T-helper 9 cell (primary cell): ENCODE results near the gene KIAA1217.
"Not testable (repeated sequence)": the region's sequence is repeated elsewhere in the genome, so short reads cannot be mapped to it uniquely, and the experiment has no call there.

Experiments used
- DNase-seq: peaks from one replicate; pipeline ENCODE4 v3.0.0-alpha.2; 2020

The KIAA1217 gene

GRCh38 chr10:24343686-24344085 lies 134.7 kb downstream of the KIAA1217 start:
- DNase-seq: no peak

- no peak for DNase-seq
Measured at GRCh38 chr10:24344279-24344678, 135.3 kb downstream of the KIAA1217 start.

- no peak for DNase-seq
Measured at GRCh38 chr10:24344695-24345463, 135.9 kb downstream of the KIAA1217 start.

GRCh38 chr10:24346877-24347519 lies 138.1 kb downstream of the KIAA1217 start:
- no peak for DNase-seq

GRCh38 chr10:24349379-24350001 lies 140.6 kb downstream of the KIAA1217 start:
- no peak for DNase-seq

- DNase-seq: no peak
Measured at GRCh38 chr10:24350070-24350921, 141.4 kb downstream of the KIAA1217 start.

GRCh38 chr10:24350922-24351225 lies 141.9 kb downstream of the KIAA1217 start:
- DNase-seq: not testable (repeated sequence)

GRCh38 chr10:24351961-24352360 lies 143.0 kb downstream of the KIAA1217 start:
- no peak for DNase-seq

GRCh38 chr10:24352399-24352798 lies 143.5 kb downstream of the KIAA1217 start:
- DNase-seq: no peak

GRCh38 chr10:24353319-24353718 lies 144.4 kb downstream of the KIAA1217 start:
- DNase-seq: no peak

GRCh38 chr10:24355056-24355688 lies 146.2 kb downstream of the KIAA1217 start:
- DNase-seq: no peak

- DNase-seq: no peak
Measured at GRCh38 chr10:24357344-24358004, 148.5 kb downstream of the KIAA1217 start.

- no peak for DNase-seq
Measured at GRCh38 chr10:24358022-24358421, 149.1 kb downstream of the KIAA1217 start.

GRCh38 chr10:24360282-24361127 lies 151.6 kb downstream of the KIAA1217 start:
- DNase-seq: no peak

GRCh38 chr10:24363070-24363469 lies 154.1 kb downstream of the KIAA1217 start:
- DNase-seq: no peak

- no peak for DNase-seq
Measured at GRCh38 chr10:24367688-24368087, 158.8 kb downstream of the KIAA1217 start.

- no peak for DNase-seq
Measured at GRCh38 chr10:24370877-24371276, 161.9 kb downstream of the KIAA1217 start.

- DNase-seq: no peak
Measured at GRCh38 chr10:24371396-24371795, 162.5 kb downstream of the KIAA1217 start.

- DNase-seq: no peak
Measured at GRCh38 chr10:24374134-24374915, 165.4 kb downstream of the KIAA1217 start.

- no peak for DNase-seq
Measured at GRCh38 chr10:24375510-24375909, 166.6 kb downstream of the KIAA1217 start.
